HCT116 (cell line): ENCODE data around the gene TMEM219. TPM values are rescaled to one million over a fixed set of nuclear protein-coding genes. Genes with fewer than 3 reads are reported as not detected.

Experiments
- ATAC-seq: fragments of 200-7000 bp; cut with Tn5 transposase; 2 replicates; pipeline ENCODE4 v1.9.1; 2020; ENCODE audit warnings: mild to moderate bottlenecking, moderate library complexity
- BruUV-seq: library from RNA; stranded (reverse); fragments of 400-500 nt; replicated peaks from 2 replicates; lab custom pipeline; 2021; lab: Mats Ljungman, UMichigan
- CTCF ChIA-PET: fragments of 300-600 bp; sonication (Branson Sonifier 250); formaldehyde crosslinking; loops from one replicate; lab custom pipeline; 2021; ENCODE audit warnings: antibody characterized with exemption; lab: Charles Lee
- POLR2A ChIA-PET: fragments of 300-600, 350-600 bp; sonication (Branson Sonifier 250); formaldehyde crosslinking; loops from one replicate; lab custom pipeline; 2021; ENCODE audit warnings: antibody characterized with exemption; lab: Charles Lee
- RAD21 ChIA-PET, 2 experiments: fragments of 300-600 bp; sonication (Branson Sonifier 250); formaldehyde crosslinking; loops; one replicate each; lab custom pipeline; 2023; ENCODE audit warnings: low total read pairs in 2 of 2; ENCODE audit not compliant: uncharacterized antibody in 2 of 2, unreplicated experiment in 2 of 2, low non-redundant PET in 1 of 2; lab: Charles Lee
- DNase-seq: peaks from one replicate; pipeline ENCODE4 v3.0.0-alpha.2; 2010; ENCODE audit warnings: low read depth, low spot score
- H2AFZ ChIP-seq: fragments of 200-600 bp; shearing (Covaris generic), sonication (generic); 2 replicates; pipeline ENCODE4 v1.6.1; 2017; ENCODE audit warnings: low read depth, mixed run types, mixed read lengths, antibody characterized with exemption, low read length; ENCODE audit not compliant: poor library complexity, severe bottlenecking
- H3K27ac ChIP-seq: 2 replicates; pipeline ENCODE4 v1.5.1; 2012; ENCODE audit warnings: low read depth, low read length
- H3K27me3 ChIP-seq: fragments of 200-600 bp; sonication (generic); 2 replicates; pipeline ENCODE4 v1.6.1; 2016; ENCODE audit warnings: mixed run types, low read length, mixed read lengths; ENCODE audit not compliant: insufficient read depth
- H3K36me3 ChIP-seq, 2 experiments: fragments of 200-500 bp in 1 of 2; fragments of 200-600 bp in 1 of 2; sonication (Bioruptor generic) in 1 of 2; sonication (generic) in 1 of 2; 2 replicates each; pipeline versions ENCODE4 v1.5.1 to v1.6.1; 2014 to 2016; ENCODE audit warnings: low read length in 2 of 2, inconsistent platforms in 1 of 2, mixed read lengths in 1 of 2, mixed run types in 1 of 2; ENCODE audit not compliant: insufficient read depth in 2 of 2, control insufficient read depth in 1 of 2
- H3K4me1 ChIP-seq, 2 experiments: fragments of 200-600 bp in 1 of 2; sonication (generic) in 1 of 2; 2 replicates each; pipeline versions ENCODE4 v1.5.1 to v1.6.1; 2012 to 2017; ENCODE audit warnings: low read length in 2 of 2, inconsistent platforms in 1 of 2, mild to moderate bottlenecking in 1 of 2, mixed read lengths in 1 of 2, mixed run types in 1 of 2, moderate library complexity in 1 of 2; ENCODE audit not compliant: insufficient read depth in 2 of 2, control insufficient read depth in 1 of 2
- H3K4me2 ChIP-seq: fragments of 200-600 bp; sonication (generic); 2 replicates; pipeline ENCODE4 v1.6.1; 2017; ENCODE audit warnings: mixed run types, low read length, mixed read lengths
- H3K4me3 ChIP-seq, 2 experiments: fragments of 200-600 bp in 1 of 2; sonication (generic) in 1 of 2; replicated peaks in 1 of 2; 2 replicates each; pipeline ENCODE4 v1.5.1; 2011 to 2016; ENCODE audit warnings: low read length in 2 of 2, control low read depth in 1 of 2, low read depth in 1 of 2, mild to moderate bottlenecking in 1 of 2, mixed read lengths in 1 of 2, mixed run types in 1 of 2
- H3K79me2 ChIP-seq: fragments of 200-600 bp; sonication (generic); 2 replicates; pipeline ENCODE4 v1.6.1; 2017; ENCODE audit warnings: mild to moderate bottlenecking, mixed run types, low read length, moderate library complexity, mixed read lengths; ENCODE audit not compliant: insufficient read depth
- H3K9ac ChIP-seq: fragments of 200-600 bp; sonication (generic); 2 replicates; pipeline ENCODE4 v1.6.1; 2016; ENCODE audit warnings: low read length, mixed read lengths
- H3K9me2 ChIP-seq: fragments of 200-600 bp; sonication (generic), shearing (Covaris generic); 2 replicates; pipeline ENCODE4 v1.6.1; 2017; ENCODE audit warnings: mixed run types, mild to moderate bottlenecking, moderate library complexity; ENCODE audit not compliant: insufficient read depth
- H3K9me3 ChIP-seq, 2 experiments: fragments of 200-500 bp in 1 of 2; fragments of 200-600 bp in 1 of 2; sonication (Bioruptor generic) in 1 of 2; sonication (generic) in 1 of 2; 2 replicates each; pipeline ENCODE4 v1.6.1; 2014 to 2017; ENCODE audit warnings: low read length in 2 of 2, mixed read lengths in 2 of 2, inconsistent platforms in 1 of 2, low read depth in 1 of 2, mild to moderate bottlenecking in 1 of 2, mixed run types in 1 of 2, moderate library complexity in 1 of 2; ENCODE audit not compliant: control insufficient read depth in 1 of 2, insufficient read depth in 1 of 2
- H4K20me1 ChIP-seq: fragments of 200-600 bp; sonication (generic), shearing (Covaris generic); 2 replicates; pipeline ENCODE4 v1.6.1; 2017; ENCODE audit warnings: mixed run types, mild to moderate bottlenecking, moderate library complexity; ENCODE audit not compliant: insufficient read depth
- CTCF ChIP-seq, 3 experiments: fragments of 200-600 bp in 1 of 3; sonication (generic) in 1 of 3; IDR thresholded peaks in 2 of 3; conservative IDR thresholded peaks in 1 of 3; 2 replicates each; pipeline ENCODE4 v1.5.1; 2012 to 2017; ENCODE audit warnings: low read depth in 2 of 3, low read length in 2 of 3, antibody characterized with exemption in 1 of 3, borderline replicate concordance in 1 of 3, control low read depth in 1 of 3, mild to moderate bottlenecking in 1 of 3, mixed read lengths in 1 of 3, mixed run types in 1 of 3, moderate library complexity in 1 of 3; ENCODE audit not compliant: insufficient read depth in 1 of 3
- EZH2phosphoT487 ChIP-seq: fragments of 200-600 bp; IDR thresholded peaks from 2 replicates; pipeline ENCODE4 v1.6.1; 2018; ENCODE audit warnings: antibody characterized with exemption, borderline replicate concordance
- REST ChIP-seq: IDR thresholded peaks from 2 replicates; pipeline ENCODE4 v1.6.1; 2012; ENCODE audit warnings: low read depth
- SRF ChIP-seq: IDR thresholded peaks from 2 replicates; pipeline ENCODE4 v1.6.1; 2012; ENCODE audit warnings: low read depth
- intact Hi-C: fragments of 100-400 bp; cut with micrococcal nuclease; formaldehyde crosslinking; loops from 2 replicates; pipeline ENCODE4 v1.10.0; 2022
- total RNA-seq: library from RNA; stranded (reverse); gene quantifications from one replicate; pipeline ENCODE4 v1.2.1, GENCODE V29; 2021; ENCODE audit not compliant: unreplicated experiment

The TMEM219 gene
- total RNA-seq, 1 experiment from 2014 or later: 75.5 TPM

- intact Hi-C loops: no loop called here
- no peak for TF ChIP-seq EZH2phosphoT487
- Histone ChIP-seq H3K36me3 (peaks cover 12 to 19% of the 10 kb centered on the region in 2 experiments; a peak in 3 of 4 replicates), H3K27ac (no peak overlapping the region), H3K9me2 (no peaks in the 10 kb centered on the region), H2AFZ (no peak overlapping the region), H3K9ac (no peak overlapping the region), H3K4me2 (no peak overlapping the region), H3K4me3 (no peak overlapping the region), H3K4me1 (no peaks in the 10 kb centered on the region), H3K9me3 (no peaks in the 10 kb centered on the region), H3K27me3 (no peaks in the 10 kb centered on the region), H4K20me1 (no peaks in the 10 kb centered on the region), H3K79me2 (peaks cover 13% of the 10 kb centered on the region; the same call in 1 of the 2 replicates)
- ChIA-PET CTCF (no interaction called here), POLR2A (interaction anchor here (2.0 kb wide), 1 partner anchor 16 kb away, joined by 4 read pairs; the partner anchor contains the start of gene SEZ6L2), RAD21 (no interaction called here)
- DNase-seq (no peak), ATAC-seq (no peak)
- BruUV-seq: no TSS peak
These were observed 46.2 kb upstream of the TMEM219 start for GRCh38 chr16:29915590-29916247.

- no peaks in the 10 kb centered on the region for H3K9me2 ChIP-seq
- peaks cover 21 to 22% of the 10 kb centered on the region in 2 experiments; a peak in 3 of 4 replicates for H3K36me3 ChIP-seq
- ChIA-PET CTCF (interaction anchor here (1.0 kb wide), 1 partner anchor 69 kb away, joined by 3 read pairs; no protein-coding TSS in a partner anchor), RAD21 (no interaction called here)
- no peak overlapping the region for H2AFZ ChIP-seq
- no peak overlapping the region for H3K9ac ChIP-seq
- no peak overlapping the region for H3K4me3 ChIP-seq
- intact Hi-C loops: no loop called here
- peak; percentile 89 for ATAC-seq
- H3K27ac ChIP-seq: no peak overlapping the region
- H3K79me2 ChIP-seq: peaks cover 17% of the 10 kb centered on the region
- no peaks in the 10 kb centered on the region for H3K9me3 ChIP-seq
- H4K20me1 ChIP-seq: no peaks in the 10 kb centered on the region
- TF ChIP-seq CTCF (IDR thresholded peaks at IDR 0.05 in 2 of 3, conservative IDR thresholded peaks at IDR 0.05 in 1 of 3; ENCODE audit: borderline replicate concordance in 1 of 3, insufficient read depth in 1 of 3, low read depth in 2 of 3, low read length in 2 of 3) (peak in 2 of 3 experiments; percentile 32 to 46; a peak in 3 of 6 replicates), SRF (no peak), REST (no peak)
- TF ChIP-seq, all 23 proteins: peak for 1
- BruUV-seq: no TSS peak
- no peak overlapping the region for H3K4me2 ChIP-seq
- no peak for DNase-seq
- H3K4me1 ChIP-seq: no peaks in the 10 kb centered on the region
- POLR2A ChIA-PET: interaction anchor here (0.6 to 2.0 kb wide), 2 partner anchors 12 to 18 kb away, joined by 3 to 4 read pairs; partner anchors contain the start of gene SEZ6L2
- H3K27me3 ChIP-seq: no peaks in the 10 kb centered on the region
These were observed 44.9 kb upstream of the TMEM219 start for GRCh38 chr16:29916979-29917378.
